IMR-90 (cell line): ENCODE data around the gene IGFBP3. TPM values are rescaled to one million over a fixed set of nuclear protein-coding genes. Genes with fewer than 3 reads are reported as not detected.

Experiments
- ATAC-seq: fragments of 200-7000 bp; cut with Tn5 transposase; 2 replicates; pipeline ENCODE4 v1.9.1; 2020; ENCODE audit warnings: low read depth, mild to moderate bottlenecking, moderate library complexity
- BruUV-seq: library from RNA; stranded (reverse); fragments of 400-500 nt; replicated peaks from 2 replicates; lab custom pipeline; 2021; lab: Mats Ljungman, UMichigan
- CTCF ChIA-PET: fragments of 300-600 bp; formaldehyde crosslinking; extraction: SDS; loops from one replicate; lab custom pipeline; 2021; ENCODE audit warnings: antibody characterized with exemption; lab: Yijun Ruan, JAX
- POLR2A ChIA-PET: fragments of 300-600 bp; sonication (Branson Sonifier 250); formaldehyde crosslinking; loops from one replicate; lab custom pipeline; 2022; ENCODE audit warnings: antibody characterized with exemption; ENCODE audit not compliant: unreplicated experiment; lab: Charles Lee
- DNase-seq: peaks from one replicate; pipeline ENCODE4 v3.0.0; 2013
- H2AFZ ChIP-seq: replicated peaks from 2 replicates; pipeline ENCODE3; 2013; ENCODE audit warnings: low read length, mild to moderate bottlenecking; ENCODE audit not compliant: poor library complexity
- H2AK5ac ChIP-seq: 2 replicates; pipeline ENCODE4 v1.6.1; 2013; ENCODE audit warnings: low read depth, low read length, inconsistent platforms
- H2AK9ac ChIP-seq: replicated peaks from 2 replicates; pipeline ENCODE3; 2013; ENCODE audit warnings: mild to moderate bottlenecking, low read depth, low read length, moderate library complexity; ENCODE audit not compliant: poor library complexity
- H2BK120ac ChIP-seq: 2 replicates; pipeline ENCODE4 v1.6.1; 2013; ENCODE audit warnings: low read depth, low read length, inconsistent platforms
- H2BK15ac ChIP-seq: 3 replicates; pipeline ENCODE4 v1.6.1; 2013; ENCODE audit warnings: low read depth, low read length, inconsistent platforms
- H2BK20ac ChIP-seq: 2 replicates; pipeline ENCODE4 v1.6.1; 2013; ENCODE audit warnings: low read depth, mild to moderate bottlenecking, inconsistent platforms, low read length, moderate library complexity
- H2BK5ac ChIP-seq: 2 replicates; pipeline ENCODE4 v1.6.1; 2013; ENCODE audit warnings: mild to moderate bottlenecking, low read depth, low read length, inconsistent platforms; ENCODE audit not compliant: poor library complexity, severe bottlenecking
- H3K14ac ChIP-seq: replicated peaks from 2 replicates; pipeline ENCODE4 v1.6.1; 2013; ENCODE audit warnings: low read depth, low read length, inconsistent platforms
- H3K18ac ChIP-seq: 2 replicates; pipeline ENCODE4 v1.6.1; 2013; ENCODE audit warnings: low read depth, low read length, control low read depth
- H3K23ac ChIP-seq: 2 replicates; pipeline ENCODE4 v1.6.1; 2013; ENCODE audit warnings: low read depth, low read length, inconsistent platforms
- H3K27ac ChIP-seq: 2 replicates; pipeline ENCODE4 v1.5.1; 2013; ENCODE audit warnings: mild to moderate bottlenecking, control low read depth, low read length; ENCODE audit not compliant: insufficient read depth
- H3K27me3 ChIP-seq: 2 replicates; pipeline ENCODE4 v1.6.1; 2013; ENCODE audit warnings: low read length; ENCODE audit not compliant: control insufficient read depth, insufficient read depth
- H3K36me3 ChIP-seq: 2 replicates; pipeline ENCODE4 v1.6.1; 2013; ENCODE audit warnings: low read length, mixed read lengths; ENCODE audit not compliant: control insufficient read depth, insufficient read depth
- H3K4ac ChIP-seq: 2 replicates; pipeline ENCODE4 v1.6.1; 2013; ENCODE audit warnings: low read depth, low read length, inconsistent platforms
- H3K4me1 ChIP-seq: 2 replicates; pipeline ENCODE4 v1.6.1; 2013; ENCODE audit warnings: low read length, mixed read lengths; ENCODE audit not compliant: control insufficient read depth, insufficient read depth
- H3K4me2 ChIP-seq: 2 replicates; pipeline ENCODE4 v1.6.1; 2013; ENCODE audit warnings: low read depth, mild to moderate bottlenecking, control low read depth, low read length, moderate library complexity
- H3K4me3 ChIP-seq: 2 replicates; pipeline ENCODE4 v1.5.1; 2013; ENCODE audit warnings: low read depth, mild to moderate bottlenecking, control low read depth, low read length, moderate library complexity; ENCODE audit not compliant: insufficient read depth
- H3K56ac ChIP-seq: 2 replicates; pipeline ENCODE4 v1.6.1; 2013; ENCODE audit warnings: low read length, inconsistent platforms; ENCODE audit not compliant: insufficient read depth; ENCODE audit errors: extremely low read depth
- H3K79me1 ChIP-seq, 2 experiments: 2 replicates each; pipeline ENCODE4 v1.6.1; 2013; ENCODE audit warnings: low read length in 2 of 2, inconsistent platforms in 1 of 2, low read depth in 1 of 2
- H3K9ac ChIP-seq: 2 replicates; pipeline ENCODE4 v1.6.1; 2013; ENCODE audit warnings: low read depth, low read length, control low read depth
- H3K9me1 ChIP-seq: 2 replicates; pipeline ENCODE4 v1.6.1; 2013; ENCODE audit warnings: low read length, inconsistent platforms; ENCODE audit not compliant: insufficient read depth
- H3K9me3 ChIP-seq: 2 replicates; pipeline ENCODE4 v1.6.1; 2013; ENCODE audit warnings: low read length; ENCODE audit not compliant: control insufficient read depth, insufficient read depth
- H4K20me1 ChIP-seq: 2 replicates; pipeline ENCODE4 v1.6.1; 2013; ENCODE audit warnings: low read length, inconsistent platforms; ENCODE audit not compliant: insufficient read depth
- H4K5ac ChIP-seq: 2 replicates; pipeline ENCODE4 v1.6.1; 2013; ENCODE audit warnings: mild to moderate bottlenecking, low read depth, low read length, control low read depth
- H4K8ac ChIP-seq, 2 experiments: 2 replicates each; pipeline ENCODE4 v1.6.1; 2013; ENCODE audit warnings: low read depth in 2 of 2, low read length in 2 of 2, control low read depth in 1 of 2, inconsistent platforms in 1 of 2
- H4K91ac ChIP-seq: 2 replicates; pipeline ENCODE4 v1.6.1; 2013; ENCODE audit warnings: low read depth, low read length, inconsistent platforms; ENCODE audit not compliant: insufficient read depth
- BHLHE40 ChIP-seq: fragments of 150-350 bp; IDR thresholded peaks from 2 replicates; pipeline ENCODE4 v1.6.1; 2016; ENCODE audit warnings: mild to moderate bottlenecking, low read depth, low read length
- CEBPB ChIP-seq: IDR thresholded peaks from 2 replicates; pipeline ENCODE4 v1.6.1; 2012; ENCODE audit warnings: low read depth, low read length, improper control_type of control experiment
- FOS ChIP-seq: fragments of 150-350 bp; IDR thresholded peaks from 2 replicates; pipeline ENCODE4 v1.6.1; 2016; ENCODE audit warnings: low read depth, low read length
- MAFK ChIP-seq: IDR thresholded peaks from 2 replicates; pipeline ENCODE4 v1.6.1; 2012; ENCODE audit warnings: low read depth, low read length, improper control_type of control experiment
- WGBS, 2 experiments: methylation state at CpG; one replicate each; pipeline versions ENCODE4 v1.1.5 to v1.1.7; 2013; ENCODE audit warnings: missing lambda C conversion rate in 2 of 2; ENCODE audit not compliant: insufficient read length in 1 of 2; ENCODE audit errors: extremely low coverage in 2 of 2; 5-methylcytosine and 5-hydroxymethylcytosine counted together
- dilution Hi-C: fragments of 300-500 bp; cut with HindIII; formaldehyde crosslinking; loops from one replicate; pipeline ENCODE4 v1.14.3; 2018; ENCODE audit warnings: low sequenced_read_pairs; ENCODE audit not compliant: unreplicated experiment
- in situ Hi-C: fragments of 300-500 bp; cut with MboI; formaldehyde crosslinking; loops from 3 replicates; pipeline ENCODE4 v1.14.3; 2019; ENCODE audit warnings: low sequenced_read_pairs, inconsistent platforms, mixed read lengths
- intact Hi-C: fragments of 100-400 bp; cut with micrococcal nuclease; formaldehyde crosslinking; loops from 2 replicates; pipeline ENCODE4 v1.10.0; 2022
- polyA plus RNA-seq, 3 experiments: library from polyadenylated mRNA; depleted of rRNA; stranded (reverse); fragments of >200 nt; gene quantifications; 2 replicates each; pipeline ENCODE4 v1.2.3, GENCODE V29; 2012; ENCODE audit warnings: low replicate concordance in 1 of 3
- total RNA-seq: library from RNA; depleted of rRNA; stranded (reverse); fragments of >200 nt; gene quantifications from 2 replicates; pipeline ENCODE4 v1.2.3, GENCODE V29; 2012
- TF ChIP-seq, protein P1 (sequence below): fragments of 150-350 bp; IDR thresholded peaks from 2 replicates; pipeline ENCODE4 v1.6.1; 2016; ENCODE audit warnings: low read depth, mild to moderate bottlenecking, low read length, moderate library complexity, borderline replicate concordance
- TF ChIP-seq, protein P2 (sequence below): fragments of 150-350 bp; IDR thresholded peaks from 2 replicates; pipeline ENCODE4 v1.6.1; 2017; ENCODE audit warnings: mild to moderate bottlenecking, antibody characterized with exemption, low read length, low read depth

IGFBP3 gene
- total and polyA plus RNA-seq, 2 of the 4 experiments (the other 2 are of a cell fraction), result 272 to 601 TPM

DNA sequence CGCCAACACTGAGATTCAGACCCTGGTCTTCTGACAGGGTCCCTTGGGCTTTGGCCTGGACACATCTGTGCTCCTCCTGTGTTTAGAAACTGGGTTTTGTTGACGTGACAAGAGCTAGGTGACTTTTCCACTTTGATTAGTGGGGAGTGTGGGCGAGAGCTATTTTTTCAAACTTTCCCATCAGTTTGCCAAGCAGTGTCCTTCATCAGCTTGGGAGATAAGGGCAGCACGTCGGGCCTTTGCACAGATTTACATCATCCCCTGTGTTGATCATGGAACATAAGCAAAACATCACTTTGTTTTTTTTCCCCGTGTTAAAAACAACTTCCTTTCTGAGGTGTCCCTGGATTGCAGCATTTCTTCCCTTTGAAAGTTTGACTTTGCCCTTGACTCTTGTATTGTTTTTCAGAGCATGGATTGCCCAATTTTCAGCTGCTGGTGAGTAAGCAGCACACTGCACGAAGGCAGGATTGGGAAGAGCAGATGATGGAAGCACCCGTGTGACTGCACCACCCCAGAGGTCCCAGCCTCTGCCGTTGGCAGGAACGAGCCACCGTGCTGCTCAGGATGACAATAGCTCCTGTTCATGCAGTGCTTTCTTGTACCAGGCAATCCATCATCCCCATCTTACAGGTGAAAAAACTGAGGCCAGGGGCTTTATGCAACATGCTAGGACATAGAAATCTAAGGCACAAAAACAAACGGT is 39.2 kb downstream of the IGFBP3 start:
- Histone ChIP-seq H4K8ac (peak overlapping the region in 1 of 2 experiments; percentile 38; a peak in 2 of 4 replicates), H2BK5ac (no peak overlapping the region), H3K4me3 (no peak overlapping the region), H2BK120ac (peak overlapping the region; percentile 78), H3K4me2 (no peak overlapping the region), H4K20me1 (no peaks in the 10 kb centered on the region), H3K14ac (peak overlapping the region; percentile 63), H2AK9ac (no peak overlapping the region), H3K79me1 (no peaks in the 10 kb centered on the region), H3K9me1 (peaks cover 16% of the 10 kb centered on the region), H4K5ac (peak overlapping the region; percentile 10; the same call in 1 of the 2 replicates), H3K9me3 (peaks cover 3% of the 10 kb centered on the region), H2BK20ac (peak overlapping the region; percentile 78; the same call in 1 of the 2 replicates), H4K91ac (peak overlapping the region; percentile 17; the same call in 1 of the 2 replicates), H3K27me3 (no peaks in the 10 kb centered on the region; the same call in 1 of the 2 replicates), H3K27ac (peak overlapping the region; percentile 28; the same call in 1 of the 2 replicates), H3K4ac (peak overlapping the region; percentile 69), H2AK5ac (peak overlapping the region; percentile 39; the same call in 1 of the 2 replicates), H2BK15ac (0 out of 3 replicates have a peak overlapping the region, but pooled peaks have one; percentile 4), H3K23ac (peak overlapping the region; percentile 28; the same call in 1 of the 2 replicates), H3K56ac (no peak overlapping the region), H3K9ac (no peak overlapping the region), H3K36me3 (no peaks in the 10 kb centered on the region), H3K18ac (peak overlapping the region; percentile 37), H2AFZ (peak overlapping the region; percentile 67), H3K4me1 (peaks cover 5% of the 10 kb centered on the region)
- in situ Hi-C loops, result no loop called here
- intact Hi-C loops, result no loop called here
- dilution Hi-C loops, result no loop called here
- peak; percentile 89 for DNase-seq
- POLR2A ChIA-PET, result no interaction called here
- CTCF ChIA-PET, result no interaction called here
- BruUV-seq, result no TSS peak
- WGBS, 2 experiments, result 35% methylated on average over 3 of the region's 12 CpGs; no CpG with 5 or more reads in 1 of the 2 experiments
- ATAC-seq, result peak; percentile 85
- TF ChIP-seq, protein P1, sequence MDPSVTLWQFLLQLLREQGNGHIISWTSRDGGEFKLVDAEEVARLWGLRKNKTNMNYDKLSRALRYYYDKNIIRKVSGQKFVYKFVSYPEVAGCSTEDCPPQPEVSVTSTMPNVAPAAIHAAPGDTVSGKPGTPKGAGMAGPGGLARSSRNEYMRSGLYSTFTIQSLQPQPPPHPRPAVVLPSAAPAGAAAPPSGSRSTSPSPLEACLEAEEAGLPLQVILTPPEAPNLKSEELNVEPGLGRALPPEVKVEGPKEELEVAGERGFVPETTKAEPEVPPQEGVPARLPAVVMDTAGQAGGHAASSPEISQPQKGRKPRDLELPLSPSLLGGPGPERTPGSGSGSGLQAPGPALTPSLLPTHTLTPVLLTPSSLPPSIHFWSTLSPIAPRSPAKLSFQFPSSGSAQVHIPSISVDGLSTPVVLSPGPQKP, result no peak
- TF ChIP-seq FOS (peak; percentile 72; the same call in 1 of the 2 replicates), CEBPB (peak; percentile 99), MAFK (no peak), BHLHE40 (peak; percentile 56; the same call in 1 of the 2 replicates)
- TF ChIP-seq, protein P2, sequence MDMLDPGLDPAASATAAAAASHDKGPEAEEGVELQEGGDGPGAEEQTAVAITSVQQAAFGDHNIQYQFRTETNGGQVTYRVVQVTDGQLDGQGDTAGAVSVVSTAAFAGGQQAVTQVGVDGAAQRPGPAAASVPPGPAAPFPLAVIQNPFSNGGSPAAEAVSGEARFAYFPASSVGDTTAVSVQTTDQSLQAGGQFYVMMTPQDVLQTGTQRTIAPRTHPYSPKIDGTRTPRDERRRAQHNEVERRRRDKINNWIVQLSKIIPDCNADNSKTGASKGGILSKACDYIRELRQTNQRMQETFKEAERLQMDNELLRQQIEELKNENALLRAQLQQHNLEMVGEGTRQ, result 0 out of 2 replicates have a peak, but pooled peaks have one; percentile 15
